Gastrocnemius medialis (tissue), 4 donors: Measurements from ENCODE around the gene KLHL8.
A peak's percentile ranks its signal among the peaks of the same experiment; 100 is the strongest.

Experiments
- POLR2A ChIP-seq, 2 donors: fragments of 450-650 bp; IDR thresholded peaks; one replicate each; pipeline ENCODE4 v1.6.1; 2017; ENCODE audit warnings: antibody characterized with exemption in 2 of 2, mild to moderate bottlenecking in 2 of 2, moderate library complexity in 2 of 2
- TF ChIP-seq, protein P1 (sequence below), 5 experiments: fragments of 450-650 bp in 3 of 5; fragments of 200-600 bp in 2 of 5; sonication (generic) in 2 of 5; IDR thresholded peaks in 4 of 5; conservative IDR thresholded peaks in 1 of 5; 1 replicate in 4 of 5; 2 replicates in 1 of 5; pipeline ENCODE4 v1.5.1; 2016 to 2019; ENCODE audit warnings: antibody characterized with exemption in 5 of 5, mild to moderate bottlenecking in 3 of 5, moderate library complexity in 3 of 5

- TF ChIP-seq POLR2A (IDR thresholded peaks at IDR 0.05), result peak; percentile 84 to 90
- TF ChIP-seq, protein P1, sequence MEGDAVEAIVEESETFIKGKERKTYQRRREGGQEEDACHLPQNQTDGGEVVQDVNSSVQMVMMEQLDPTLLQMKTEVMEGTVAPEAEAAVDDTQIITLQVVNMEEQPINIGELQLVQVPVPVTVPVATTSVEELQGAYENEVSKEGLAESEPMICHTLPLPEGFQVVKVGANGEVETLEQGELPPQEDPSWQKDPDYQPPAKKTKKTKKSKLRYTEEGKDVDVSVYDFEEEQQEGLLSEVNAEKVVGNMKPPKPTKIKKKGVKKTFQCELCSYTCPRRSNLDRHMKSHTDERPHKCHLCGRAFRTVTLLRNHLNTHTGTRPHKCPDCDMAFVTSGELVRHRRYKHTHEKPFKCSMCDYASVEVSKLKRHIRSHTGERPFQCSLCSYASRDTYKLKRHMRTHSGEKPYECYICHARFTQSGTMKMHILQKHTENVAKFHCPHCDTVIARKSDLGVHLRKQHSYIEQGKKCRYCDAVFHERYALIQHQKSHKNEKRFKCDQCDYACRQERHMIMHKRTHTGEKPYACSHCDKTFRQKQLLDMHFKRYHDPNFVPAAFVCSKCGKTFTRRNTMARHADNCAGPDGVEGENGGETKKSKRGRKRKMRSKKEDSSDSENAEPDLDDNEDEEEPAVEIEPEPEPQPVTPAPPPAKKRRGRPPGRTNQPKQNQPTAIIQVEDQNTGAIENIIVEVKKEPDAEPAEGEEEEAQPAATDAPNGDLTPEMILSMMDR (IDR thresholded peaks at IDR 0.05 in 4 of 5, conservative IDR thresholded peaks at IDR 0.05 in 1 of 5), result peak in 2 of 5 experiments; percentile 1 to 13
Measured at GRCh38 chr4:87220094-87220822, at the start of gene KLHL8.
